OCI-M1 (cell line): ENCODE results near the gene MRPL1.
"Not testable (repeated sequence)": the region's sequence is repeated elsewhere in the genome, so short reads cannot be mapped to it uniquely, and the experiment has no call there.

Experiments used
- DNase-seq: peaks from one replicate; lab custom pipeline; 2025; lab: John Stamatoyannopoulos, UW

MRPL1 gene

GRCh38 chr4:77913348-77913747 lies 50.7 kb downstream of the MRPL1 start:
- no peak for DNase-seq

GRCh38 chr4:77917075-77917474 lies 54.4 kb downstream of the MRPL1 start:
- no peak for DNase-seq

GRCh38 chr4:77917601-77918000 lies 55.0 kb downstream of the MRPL1 start:
- DNase-seq = no peak

- no peak for DNase-seq
Measured at GRCh38 chr4:77920371-77920770, 57.7 kb downstream of the MRPL1 start.

- no peak for DNase-seq
Measured at GRCh38 chr4:77921701-77922100, 59.1 kb downstream of the MRPL1 start.

GRCh38 chr4:77922158-77923094 lies 59.8 kb downstream of the MRPL1 start:
- DNase-seq = no peak

- no peak for DNase-seq
Measured at GRCh38 chr4:77927991-77928925, 65.6 kb downstream of the MRPL1 start.

- no peak for DNase-seq
Measured at GRCh38 chr4:77930154-77930639, 67.6 kb downstream of the MRPL1 start.

- DNase-seq = no peak
Measured at GRCh38 chr4:77930876-77931275, 68.2 kb downstream of the MRPL1 start.

GRCh38 chr4:77931452-77932135 lies 69.0 kb downstream of the MRPL1 start:
- no peak for DNase-seq

GRCh38 chr4:77938560-77938959 lies 75.9 kb downstream of the MRPL1 start:
- no peak for DNase-seq

GRCh38 chr4:77945929-77946328 lies 83.3 kb downstream of the MRPL1 start:
- DNase-seq = not testable (repeated sequence)

GRCh38 chr4:77950203-77950602 lies 87.6 kb downstream of the MRPL1 start:
- no peak for DNase-seq

- DNase-seq = no peak
Measured at GRCh38 chr4:77952457-77952856, 89.8 kb downstream of the MRPL1 start.

GRCh38 chr4:77954690-77955089 lies 92.1 kb downstream of the MRPL1 start:
- DNase-seq = no peak

GRCh38 chr4:77956917-77957316 lies 94.3 kb downstream of the MRPL1 start:
- DNase-seq = no peak

- no peak for DNase-seq
Measured at GRCh38 chr4:77958897-77959296, 96.3 kb downstream of the MRPL1 start.

- peak; percentile 73 for DNase-seq
Measured at GRCh38 chr4:77959566-77960338, 97.1 kb downstream of the MRPL1 start.

GRCh38 chr4:77960367-77960766 lies 97.7 kb downstream of the MRPL1 start:
- no peak for DNase-seq

GRCh38 chr4:77963004-77963403 lies 100.4 kb downstream of the MRPL1 start:
- DNase-seq = no peak

- DNase-seq = not testable (repeated sequence)
Measured at GRCh38 chr4:77973657-77974056, 111.0 kb downstream of the MRPL1 start.
